Activated T-helper 2 cell treated with anti-CD3 and anti-CD28 coated beads, Interferon-gamma antibody, Interleukin-2, Interleukin-4, amounts not matched to agents 10 μg/mL and 5 μg/mL and 100 μg/mL, durations not matched to agents 14 hours and 24 hours and 36 hours (primary cell): ENCODE results near the gene STAT6. TPM values are rescaled to one million over a fixed set of nuclear protein-coding genes. Genes with fewer than 3 reads are reported as not detected.
"Not testable (repeated sequence)": the region's sequence is repeated elsewhere in the genome, so short reads cannot be mapped to it uniquely, and the experiment has no call there.

Source experiments
- DNase-seq: peaks from one replicate; pipeline ENCODE4 v3.0.0; 2021; ENCODE audit warnings: low spot score
- H3K27ac Mint-ChIP-seq: one replicate; pipeline ENCODE4 v1.8.0; 2021; ENCODE audit warnings: mixed read lengths
- H3K27me3 Mint-ChIP-seq: one replicate; pipeline ENCODE4 v1.8.0; 2021; ENCODE audit warnings: low read depth, mixed read lengths
- H3K36me3 Mint-ChIP-seq: one replicate; pipeline ENCODE4 v1.8.0; 2021; ENCODE audit warnings: low read depth, mixed read lengths
- H3K4me1 Mint-ChIP-seq: one replicate; pipeline ENCODE4 v1.8.0; 2021; ENCODE audit warnings: low read depth, mixed read lengths
- H3K4me3 Mint-ChIP-seq: one replicate; pipeline ENCODE4 v1.8.0; 2021; ENCODE audit warnings: low read depth, mild to moderate bottlenecking, moderate library complexity, mixed read lengths
- H3K9me3 Mint-ChIP-seq: one replicate; pipeline ENCODE4 v1.8.0; 2021; ENCODE audit warnings: mixed read lengths
- intact Hi-C: fragments of 100-400 bp; cut with micrococcal nuclease; formaldehyde crosslinking; loops from one replicate; pipeline ENCODE4 v1.15.1; 2023
- total RNA-seq: library from RNA; stranded (reverse); gene quantifications from 2 replicates; pipeline ENCODE4 v1.2.3, GENCODE V29; 2022

Gene STAT6
- total RNA-seq, 1 donor from 2014 or later = 341 TPM

GRCh38 chr12:57128519-57129247 lies 17.5 kb upstream of the STAT6 start:
- intact Hi-C loops = loop anchor here (5.0 kb wide), 1 partner anchor 121 kb away; the partner anchor contains the start of gene ZBTB39
- Mint-ChIP-seq H3K36me3 (peaks cover 3% of the 10 kb centered on the region), H3K27me3 (peaks cover 48% of the 10 kb centered on the region), H3K4me1 (peaks cover 12% of the 10 kb centered on the region), H3K27ac (no peak overlapping the region), H3K4me3 (peak overlapping the region; percentile 3), H3K9me3 (peaks cover 8% of the 10 kb centered on the region)
- no peak for DNase-seq

GRCh38 chr12:57127726-57128518 lies 16.8 kb upstream of the STAT6 start, which contains the start of gene LRP1:
Gene LRP1 (plus strand): TSS chr12:57128483. CDS start chr12:57128965, 482 bp downstream.
- intact Hi-C loops = loop anchor here (5.0 kb wide), 1 partner anchor 121 kb away; the partner anchor contains the start of gene ZBTB39
- Mint-ChIP-seq H3K27ac (no peak within 1 kb of the TSS), H3K36me3 (peaks cover 3% of the 10 kb centered on the region), H3K4me1 (peaks cover 12% of the 10 kb centered on the region), H3K9me3 (peaks cover 12% of the 10 kb centered on the region), H3K4me3 (peak within 1 kb of the TSS; percentile 83), H3K27me3 (peaks cover 48% of the 10 kb centered on the region)
- peak; percentile 63 for DNase-seq

- Mint-ChIP-seq H3K27me3 (peaks cover 43% of the 10 kb centered on the region), H3K36me3 (peaks cover 3% of the 10 kb centered on the region), H3K9me3 (peaks cover 19% of the 10 kb centered on the region), H3K4me3 (peak overlapping the region; percentile 78), H3K27ac (no peak overlapping the region), H3K4me1 (peaks cover 12% of the 10 kb centered on the region)
- peak; percentile 61 for DNase-seq
- intact Hi-C loops = loop anchor here (5.0 kb wide), 1 partner anchor 120 kb away; the partner anchor contains the start of gene ZBTB39
These were observed 16.1 kb upstream of the STAT6 start for GRCh38 chr12:57127101-57127725.

- Mint-ChIP-seq H3K9me3 (peaks cover 19% of the 10 kb centered on the region), H3K4me3 (peak overlapping the region; percentile 10), H3K27ac (no peak overlapping the region), H3K4me1 (peaks cover 12% of the 10 kb centered on the region), H3K27me3 (peaks cover 40% of the 10 kb centered on the region), H3K36me3 (peaks cover 3% of the 10 kb centered on the region)
- no peak for DNase-seq
- intact Hi-C loops = loop anchor here (5.0 kb wide), 1 partner anchor 119 kb away; the partner anchor contains the start of gene ZBTB39
These were observed 15.4 kb upstream of the STAT6 start for GRCh38 chr12:57126561-57126960.

GRCh38 chr12:57126061-57126460 lies 14.9 kb upstream of the STAT6 start:
- Mint-ChIP-seq H3K27ac (no peak overlapping the region), H3K4me1 (peaks cover 12% of the 10 kb centered on the region), H3K27me3 (peaks cover 38% of the 10 kb centered on the region), H3K4me3 (no peak overlapping the region), H3K36me3 (peaks cover 3% of the 10 kb centered on the region), H3K9me3 (peaks cover 19% of the 10 kb centered on the region)
- DNase-seq = no peak
- intact Hi-C loops = loop anchor here (5.0 kb wide), 1 partner anchor 119 kb away; the partner anchor contains the start of gene ZBTB39

GRCh38 chr12:57124261-57124877 lies 13.2 kb upstream of the STAT6 start:
- intact Hi-C loops = loop anchor here (2.0 kb wide), 2 partner anchors 48 to 58 kb away; no protein-coding TSS in a partner anchor
- Mint-ChIP-seq H3K4me1 (peaks cover 7% of the 10 kb centered on the region), H3K27ac (no peak overlapping the region), H3K36me3 (peaks cover 3% of the 10 kb centered on the region), H3K4me3 (no peak overlapping the region), H3K27me3 (peaks cover 24% of the 10 kb centered on the region), H3K9me3 (peaks cover 19% of the 10 kb centered on the region)
- peak; percentile 68 for DNase-seq

GRCh38 chr12:57123813-57124212 lies 12.7 kb upstream of the STAT6 start:
- no peak for DNase-seq
- Mint-ChIP-seq H3K27me3 (peaks cover 24% of the 10 kb centered on the region), H3K27ac (no peak overlapping the region), H3K4me1 (peaks cover 7% of the 10 kb centered on the region), H3K4me3 (no peak overlapping the region), H3K36me3 (peaks cover 3% of the 10 kb centered on the region), H3K9me3 (peaks cover 19% of the 10 kb centered on the region)
- intact Hi-C loops = loop anchor here (2.0 kb wide), 2 partner anchors 49 to 59 kb away; no protein-coding TSS in a partner anchor

GRCh38 chr12:57120718-57121117 lies 9.6 kb upstream of the STAT6 start:
- H3K4me1 Mint-ChIP-seq, H3K27ac Mint-ChIP-seq, intact Hi-C loops, H3K36me3 Mint-ChIP-seq, H3K4me3 Mint-ChIP-seq, DNase-seq: not testable (repeated sequence)
- Mint-ChIP-seq H3K9me3 (peaks cover 19% of the 10 kb centered on the region), H3K27me3 (peaks cover 22% of the 10 kb centered on the region)

- H3K4me3 Mint-ChIP-seq = no peak overlapping the region
- DNase-seq = no peak
- no peak overlapping the region for H3K27ac Mint-ChIP-seq
- peaks cover 19% of the 10 kb centered on the region for H3K9me3 Mint-ChIP-seq
- peaks cover 3% of the 10 kb centered on the region for H3K36me3 Mint-ChIP-seq
- intact Hi-C loops = no loop called here
- peaks cover 15% of the 10 kb centered on the region for H3K27me3 Mint-ChIP-seq
- peaks cover 2% of the 10 kb centered on the region for H3K4me1 Mint-ChIP-seq
These were observed 8.3 kb upstream of the STAT6 start for GRCh38 chr12:57119294-57120085.

GRCh38 chr12:57118711-57119271 lies 7.6 kb upstream of the STAT6 start:
- DNase-seq = no peak
- intact Hi-C loops = no loop called here
- Mint-ChIP-seq H3K27me3 (peaks cover 12% of the 10 kb centered on the region), H3K27ac (no peak overlapping the region), H3K9me3 (peaks cover 13% of the 10 kb centered on the region), H3K4me1 (peaks cover 2% of the 10 kb centered on the region), H3K36me3 (peaks cover 2% of the 10 kb centered on the region), H3K4me3 (no peak overlapping the region)

GRCh38 chr12:57116580-57117281 lies 5.6 kb upstream of the STAT6 start:
- Mint-ChIP-seq H3K9me3 (no peaks in the 10 kb centered on the region), H3K27me3 (peaks cover 9% of the 10 kb centered on the region), H3K27ac (no peak overlapping the region), H3K4me3 (no peak overlapping the region), H3K36me3 (no peaks in the 10 kb centered on the region), H3K4me1 (peaks cover 13% of the 10 kb centered on the region)
- DNase-seq = no peak
- intact Hi-C loops = no loop called here
